HL-60 (cell line): ENCODE results near the gene PAGE1.

ENCODE experiments used
- DNase-seq, 2 experiments: peaks; one replicate each; pipeline ENCODE4 v3.0.0-alpha.2; 2010 to 2020; ENCODE audit warnings: low read depth in 1 of 2, low spot score in 1 of 2
- H3K27ac ChIP-seq: fragments of 250-450 bp; sonication (Bioruptor Pico); replicated peaks from 2 replicates; pipeline ENCODE4 v1.5.1; 2020; ENCODE audit warnings: mild to moderate bottlenecking, moderate library complexity
- H3K27me3 ChIP-seq: fragments of 250-450 bp; sonication (Bioruptor Pico); 2 replicates; pipeline ENCODE4 v1.5.1; 2021; ENCODE audit warnings: mild to moderate bottlenecking, moderate library complexity; ENCODE audit not compliant: insufficient read depth, poor library complexity, severe bottlenecking
- H3K4me3 ChIP-seq: replicated peaks from 2 replicates; pipeline ENCODE4 v1.5.1; 2011; ENCODE audit warnings: mild to moderate bottlenecking, control low read depth, low read length; ENCODE audit not compliant: insufficient read depth
- GABPA ChIP-seq: IDR thresholded peaks from 2 replicates; pipeline ENCODE4 v1.6.1; 2012; ENCODE audit warnings: low read depth
- POLR2AphosphoS5 ChIP-seq: IDR thresholded peaks from 2 replicates; pipeline ENCODE4 v1.6.1; 2012; ENCODE audit warnings: low read depth
- SPI1 ChIP-seq: IDR thresholded peaks from 2 replicates; pipeline ENCODE4 v1.6.1; 2012; ENCODE audit warnings: low read depth, mild to moderate bottlenecking, borderline replicate concordance
- TF ChIP-seq, protein P1 (sequence below): IDR thresholded peaks from one replicate; pipeline ENCODE4 v1.5.1; 2011; ENCODE audit warnings: low read length, control low read depth, inconsistent platforms; ENCODE audit not compliant: insufficient read depth
- TF ChIP-seq, protein P2 (sequence below): IDR thresholded peaks from 2 replicates; pipeline ENCODE4 v1.6.1; 2012; ENCODE audit warnings: low read depth; ENCODE audit not compliant: insufficient replicate concordance

Gene PAGE1

DNA sequence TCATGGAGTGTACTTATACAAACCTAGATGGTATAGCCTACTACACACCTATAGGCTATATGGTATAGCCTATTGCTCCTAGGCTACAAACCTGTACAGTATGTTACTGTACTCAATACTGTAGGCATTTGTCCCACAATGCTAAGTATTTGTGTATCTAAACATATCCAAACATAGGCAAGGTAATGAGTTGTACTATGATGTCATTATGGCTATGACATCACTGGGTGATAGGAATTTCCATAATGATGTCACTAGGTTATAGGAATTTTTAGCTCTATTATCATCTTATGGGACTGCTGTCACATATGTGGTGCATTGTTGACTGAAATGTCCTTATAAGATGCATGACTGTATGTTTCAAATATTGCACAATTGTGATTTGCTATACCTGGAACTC lies 5.5 kb upstream of the PAGE1 start:
- TF ChIP-seq SPI1 (no peak), POLR2AphosphoS5 (no peak), GABPA (no peak)
- TF ChIP-seq, protein P1, sequence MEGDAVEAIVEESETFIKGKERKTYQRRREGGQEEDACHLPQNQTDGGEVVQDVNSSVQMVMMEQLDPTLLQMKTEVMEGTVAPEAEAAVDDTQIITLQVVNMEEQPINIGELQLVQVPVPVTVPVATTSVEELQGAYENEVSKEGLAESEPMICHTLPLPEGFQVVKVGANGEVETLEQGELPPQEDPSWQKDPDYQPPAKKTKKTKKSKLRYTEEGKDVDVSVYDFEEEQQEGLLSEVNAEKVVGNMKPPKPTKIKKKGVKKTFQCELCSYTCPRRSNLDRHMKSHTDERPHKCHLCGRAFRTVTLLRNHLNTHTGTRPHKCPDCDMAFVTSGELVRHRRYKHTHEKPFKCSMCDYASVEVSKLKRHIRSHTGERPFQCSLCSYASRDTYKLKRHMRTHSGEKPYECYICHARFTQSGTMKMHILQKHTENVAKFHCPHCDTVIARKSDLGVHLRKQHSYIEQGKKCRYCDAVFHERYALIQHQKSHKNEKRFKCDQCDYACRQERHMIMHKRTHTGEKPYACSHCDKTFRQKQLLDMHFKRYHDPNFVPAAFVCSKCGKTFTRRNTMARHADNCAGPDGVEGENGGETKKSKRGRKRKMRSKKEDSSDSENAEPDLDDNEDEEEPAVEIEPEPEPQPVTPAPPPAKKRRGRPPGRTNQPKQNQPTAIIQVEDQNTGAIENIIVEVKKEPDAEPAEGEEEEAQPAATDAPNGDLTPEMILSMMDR = no peak
- TF ChIP-seq, protein P2, sequence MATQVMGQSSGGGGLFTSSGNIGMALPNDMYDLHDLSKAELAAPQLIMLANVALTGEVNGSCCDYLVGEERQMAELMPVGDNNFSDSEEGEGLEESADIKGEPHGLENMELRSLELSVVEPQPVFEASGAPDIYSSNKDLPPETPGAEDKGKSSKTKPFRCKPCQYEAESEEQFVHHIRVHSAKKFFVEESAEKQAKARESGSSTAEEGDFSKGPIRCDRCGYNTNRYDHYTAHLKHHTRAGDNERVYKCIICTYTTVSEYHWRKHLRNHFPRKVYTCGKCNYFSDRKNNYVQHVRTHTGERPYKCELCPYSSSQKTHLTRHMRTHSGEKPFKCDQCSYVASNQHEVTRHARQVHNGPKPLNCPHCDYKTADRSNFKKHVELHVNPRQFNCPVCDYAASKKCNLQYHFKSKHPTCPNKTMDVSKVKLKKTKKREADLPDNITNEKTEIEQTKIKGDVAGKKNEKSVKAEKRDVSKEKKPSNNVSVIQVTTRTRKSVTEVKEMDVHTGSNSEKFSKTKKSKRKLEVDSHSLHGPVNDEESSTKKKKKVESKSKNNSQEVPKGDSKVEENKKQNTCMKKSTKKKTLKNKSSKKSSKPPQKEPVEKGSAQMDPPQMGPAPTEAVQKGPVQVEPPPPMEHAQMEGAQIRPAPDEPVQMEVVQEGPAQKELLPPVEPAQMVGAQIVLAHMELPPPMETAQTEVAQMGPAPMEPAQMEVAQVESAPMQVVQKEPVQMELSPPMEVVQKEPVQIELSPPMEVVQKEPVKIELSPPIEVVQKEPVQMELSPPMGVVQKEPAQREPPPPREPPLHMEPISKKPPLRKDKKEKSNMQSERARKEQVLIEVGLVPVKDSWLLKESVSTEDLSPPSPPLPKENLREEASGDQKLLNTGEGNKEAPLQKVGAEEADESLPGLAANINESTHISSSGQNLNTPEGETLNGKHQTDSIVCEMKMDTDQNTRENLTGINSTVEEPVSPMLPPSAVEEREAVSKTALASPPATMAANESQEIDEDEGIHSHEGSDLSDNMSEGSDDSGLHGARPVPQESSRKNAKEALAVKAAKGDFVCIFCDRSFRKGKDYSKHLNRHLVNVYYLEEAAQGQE = no peak
- no peak for DNase-seq
- H3K27ac ChIP-seq = no peak overlapping the region
- no peak overlapping the region for H3K4me3 ChIP-seq
- H3K27me3 ChIP-seq = peaks cover 6% of the 10 kb centered on the region

- no peaks in the 10 kb centered on the region for H3K27me3 ChIP-seq
- H3K27ac ChIP-seq = no peak overlapping the region
- H3K4me3 ChIP-seq = no peak overlapping the region
- DNase-seq = no peak
- TF ChIP-seq GABPA = no peak
- no peak for TF ChIP-seq POLR2AphosphoS5
- TF ChIP-seq, protein P2 = no peak
- TF ChIP-seq, protein P1 = no peak
- TF ChIP-seq SPI1 = no peak
Observed at GRCh38 chrX:49675075-49675719, 20.6 kb downstream of the PAGE1 start.

GRCh38 chrX:49673394-49673793 lies 22.4 kb downstream of the PAGE1 start:
- Histone ChIP-seq H3K4me3 (no peak overlapping the region), H3K27me3 (no peaks in the 10 kb centered on the region), H3K27ac (no peak overlapping the region)
- DNase-seq = no peak
- TF ChIP-seq, protein P2 = no peak
- TF ChIP-seq POLR2AphosphoS5 = no peak
- TF ChIP-seq, protein P1 = no peak
- TF ChIP-seq SPI1 = no peak
- TF ChIP-seq GABPA = no peak
